Endothelial cell of umbilical vein (primary cell): Measurements from ENCODE around the gene TRMT6. TPM values are rescaled to one million over a fixed set of nuclear protein-coding genes. Genes with fewer than 3 reads are reported as not detected.

ENCODE experiments used
- BruUV-seq: library from RNA; stranded (reverse); fragments of 400-500 nt; replicated peaks from 2 replicates; lab custom pipeline; 2021; lab: Mats Ljungman, UMichigan
- CTCF ChIA-PET: fragments of 300-600, 350-600 bp; sonication (Branson Sonifier 250); formaldehyde crosslinking; loops from one replicate; lab custom pipeline; 2021; ENCODE audit warnings: antibody characterized with exemption, inconsistent platforms; lab: Charles Lee
- POLR2A ChIA-PET: fragments of 300-600, 350-600 bp; sonication (Branson Sonifier 250); formaldehyde crosslinking; loops from one replicate; lab custom pipeline; 2021; ENCODE audit warnings: antibody characterized with exemption, inconsistent platforms; lab: Charles Lee
- DNase-seq: peaks from one replicate; pipeline ENCODE4 v3.0.0-alpha.2; 2011; ENCODE audit warnings: low read depth, low spot score
- FAIRE-seq: peaks from 2 replicates; lab custom pipeline; 2011; peaks lifted over from hg19 to GRCh38; lab: Jason Lieb, UNC
- H2AFZ ChIP-seq: 2 replicates; pipeline ENCODE4 v1.6.0; 2012; ENCODE audit warnings: low read depth, low read length, control low read depth, inconsistent platforms
- H3K27ac ChIP-seq: 2 replicates; pipeline ENCODE4 v1.5.1; 2011; ENCODE audit warnings: low read depth, mild to moderate bottlenecking, control low read depth, low read length, moderate library complexity; ENCODE audit not compliant: insufficient read depth
- H3K27me3 ChIP-seq, 2 experiments: 2 replicates each; pipeline versions ENCODE4 v1.6.0 to v1.6.1; 2011; ENCODE audit warnings: low read length in 2 of 2, mixed read lengths in 1 of 2; ENCODE audit not compliant: control insufficient read depth in 2 of 2, insufficient read depth in 2 of 2
- H3K36me3 ChIP-seq, 2 experiments: 2 replicates in 1 of 2; 3 replicates in 1 of 2; pipeline ENCODE4 v1.5.1; 2011; ENCODE audit warnings: low read length in 2 of 2, mild to moderate bottlenecking in 1 of 2, moderate library complexity in 1 of 2; ENCODE audit not compliant: control insufficient read depth in 2 of 2, insufficient read depth in 2 of 2; ENCODE audit errors: extremely low read depth in 1 of 2
- H3K4me1 ChIP-seq: 3 replicates; pipeline ENCODE4 v1.5.1; 2011; ENCODE audit warnings: mild to moderate bottlenecking, low read length; ENCODE audit not compliant: control insufficient read depth, insufficient read depth; ENCODE audit errors: extremely low read depth
- H3K4me2 ChIP-seq: 2 replicates; pipeline ENCODE4 v1.6.1; 2011; ENCODE audit warnings: low read length, control low read depth, mixed read lengths; ENCODE audit not compliant: insufficient read depth
- H3K4me3 ChIP-seq, 3 experiments: fragments of 200-600 bp in 1 of 3; sonication (generic), shearing (Covaris generic) in 1 of 3; replicated peaks in 1 of 3; 2 replicates each; pipeline ENCODE4 v1.5.1; 2011 to 2016; ENCODE audit warnings: control low read depth in 3 of 3, low read length in 3 of 3, mild to moderate bottlenecking in 2 of 3, inconsistent platforms in 1 of 3, low read depth in 1 of 3, moderate library complexity in 1 of 3; ENCODE audit not compliant: insufficient read depth in 1 of 3
- H3K79me2 ChIP-seq: 2 replicates; pipeline ENCODE4 v1.6.0; 2012; ENCODE audit warnings: low read length, inconsistent platforms; ENCODE audit not compliant: control insufficient read depth, insufficient read depth
- H3K9ac ChIP-seq: replicated peaks from 2 replicates; pipeline ENCODE3; 2011; ENCODE audit warnings: low read length, control low read depth; ENCODE audit not compliant: insufficient read depth; ENCODE audit errors: extremely low read depth
- H3K9me1 ChIP-seq: replicated peaks from 3 replicates; pipeline ENCODE4 v1.6.0; 2011; ENCODE audit warnings: mild to moderate bottlenecking, low read length; ENCODE audit not compliant: control insufficient read depth, insufficient read depth; ENCODE audit errors: extremely low read depth
- H3K9me3 ChIP-seq: replicated peaks from 2 replicates; pipeline ENCODE4 v1.5.1; 2012; ENCODE audit warnings: low read length, inconsistent platforms; ENCODE audit not compliant: control insufficient read depth, insufficient read depth
- H4K20me1 ChIP-seq: replicated peaks from 2 replicates; pipeline ENCODE3; 2011; ENCODE audit warnings: mild to moderate bottlenecking, low read length; ENCODE audit not compliant: control insufficient read depth, insufficient read depth; ENCODE audit errors: extremely low read depth
- CTCF ChIP-seq, 2 donors: IDR thresholded peaks; 1 replicate in 1 of 2; 2 replicates in 1 of 2; pipeline ENCODE4 v1.5.1; 2011; ENCODE audit warnings: low read length in 2 of 2, mild to moderate bottlenecking in 2 of 2, moderate library complexity in 2 of 2, control low read depth in 1 of 2, inconsistent platforms in 1 of 2, low read depth in 1 of 2; ENCODE audit not compliant: insufficient read depth in 1 of 2; ENCODE audit errors: extremely low read depth in 1 of 2
- EZH2 ChIP-seq: IDR thresholded peaks from 2 replicates; pipeline ENCODE4 v1.6.1; 2012; ENCODE audit warnings: borderline replicate concordance, low read depth, mild to moderate bottlenecking, moderate library complexity, low read length, inconsistent platforms; ENCODE audit not compliant: severe bottlenecking
- FOS ChIP-seq: IDR thresholded peaks from 2 replicates; pipeline ENCODE4 v1.6.1; 2011; ENCODE audit warnings: mild to moderate bottlenecking, low read length, moderate library complexity, borderline replicate concordance; ENCODE audit not compliant: insufficient read depth
- GATA2 ChIP-seq: IDR thresholded peaks from 2 replicates; pipeline ENCODE4 v1.7.0; 2011; ENCODE audit warnings: low read depth, mild to moderate bottlenecking, moderate library complexity, mixed read lengths, low read length; ENCODE audit not compliant: insufficient read length, insufficient read depth
- JUN ChIP-seq: IDR thresholded peaks from 2 replicates; pipeline ENCODE4 v1.6.1; 2011; ENCODE audit warnings: borderline replicate concordance, low read depth; ENCODE audit not compliant: insufficient read length, insufficient read depth
- MAX ChIP-seq: IDR thresholded peaks from 2 replicates; pipeline ENCODE4 v1.6.1; 2011; ENCODE audit not compliant: insufficient read depth, insufficient read length
- MYC ChIP-seq: IDR thresholded peaks from one replicate; pipeline ENCODE4 v1.6.1; 2011; ENCODE audit warnings: mild to moderate bottlenecking, low read depth, low read length
- POLR2A ChIP-seq: IDR thresholded peaks from 2 replicates; pipeline ENCODE4 v1.6.1; 2012; ENCODE audit warnings: low read depth, mild to moderate bottlenecking, control low read depth, low read length
- POLR2AphosphoS5 ChIP-seq: IDR thresholded peaks from 2 replicates; pipeline ENCODE4 v1.6.1; 2012; ENCODE audit warnings: low read depth, mild to moderate bottlenecking, control low read depth, low read length, moderate library complexity; ENCODE audit not compliant: insufficient read depth
- dilution Hi-C: fragments of 300-500 bp; cut with MboI; formaldehyde crosslinking; loops from one replicate; pipeline ENCODE4 v1.15.0; 2019; ENCODE audit warnings: low sequenced_read_pairs; ENCODE audit not compliant: extremely low pct_ligation_motif_present
- intact Hi-C: fragments of 100-400 bp; cut with micrococcal nuclease; formaldehyde crosslinking; loops from one replicate; pipeline ENCODE4 v1.10.0; 2022
- polyA plus RNA-seq, 4 experiments: library from polyadenylated mRNA; depleted of rRNA in 3 of 4; stranded (reverse) in 3 of 4; unstranded in 1 of 4; fragments of >200 nt; gene quantifications; 2 replicates each; pipeline versions ENCODE4 v1.2.1 to v1.2.3, GENCODE V29; 2011 to 2012; ENCODE audit warnings: missing spikeins in 1 of 4
- total RNA-seq: library from RNA; stranded (reverse); gene quantifications from 2 replicates; pipeline ENCODE4 v1.2.3, GENCODE V29; 2021

Gene TRMT6
- total and polyA plus RNA-seq, 2 donors (not counting 3 experiments of a cell fraction or from before 2014, with no cell fraction given): 4.1 to 12.0 TPM

GRCh38 chr20:5932796-5933195, 17.5 kb downstream of the TRMT6 start:
- Histone ChIP-seq H3K27ac (no peak overlapping the region), H3K4me1 (no peaks in the 10 kb centered on the region), H3K9me3 (no peaks in the 10 kb centered on the region), H4K20me1 (no peaks in the 10 kb centered on the region), H3K9ac (no peak overlapping the region), H3K79me2 (no peaks in the 10 kb centered on the region), H2AFZ (no peak overlapping the region), H3K4me2 (no peak overlapping the region), H3K4me3 (no peak overlapping the region), H3K27me3 (peaks cover 2 to 8% of the 10 kb centered on the region in 2 experiments), H3K36me3 (peaks cover 0 to under 1% of the 10 kb centered on the region in 2 experiments), H3K9me1 (no peaks in the 10 kb centered on the region)
- FAIRE-seq: no peak
- TF ChIP-seq MAX: no peak
- TF ChIP-seq JUN: no peak
- no peak for TF ChIP-seq MYC
- TF ChIP-seq POLR2AphosphoS5: no peak
- TF ChIP-seq POLR2A: no peak
- no peak for TF ChIP-seq EZH2
- CTCF ChIA-PET: interaction anchor here (0.8 to 2.8 kb wide), 7 partner anchors 10 to 404 kb away, joined by 3 to 20 read pairs (median 4); no protein-coding TSS in a partner anchor
- dilution Hi-C loops (no loop called here), intact Hi-C loops (loop anchor here (5.0 kb wide), 1 partner anchor 365 kb away; no protein-coding TSS in a partner anchor)
- no TSS peak for BruUV-seq
- DNase-seq: no peak
- POLR2A ChIA-PET: no interaction called here

GRCh38 chr20:5931411-5931810, 18.9 kb downstream of the TRMT6 start:
- H3K9ac ChIP-seq: no peak overlapping the region
- no TSS peak for BruUV-seq
- intact Hi-C loops: loop anchor here (5.0 kb wide), 1 partner anchor 364 kb away; no protein-coding TSS in a partner anchor

More at GRCh38 chr20:5931411-5931810, 18.9 kb downstream of the TRMT6 start:
- Histone ChIP-seq H2AFZ (no peak overlapping the region), H3K4me1 (no peaks in the 10 kb centered on the region), H3K79me2 (no peaks in the 10 kb centered on the region), H4K20me1 (no peaks in the 10 kb centered on the region), H3K4me3 (no peak overlapping the region), H3K9me1 (no peaks in the 10 kb centered on the region), H3K9me3 (no peaks in the 10 kb centered on the region), H3K27ac (no peak overlapping the region), H3K36me3 (no peaks in the 10 kb centered on the region), H3K4me2 (no peak overlapping the region), H3K27me3 (peaks cover 6 to 8% of the 10 kb centered on the region in 2 experiments)
- dilution Hi-C loops: no loop called here
- ChIA-PET POLR2A (no interaction called here), CTCF (interaction anchor here (0.8 to 2.8 kb wide), 2 partner anchors 36 to 402 kb away, joined by 3 to 20 read pairs; no protein-coding TSS in a partner anchor)
- FAIRE-seq (no peak), DNase-seq (no peak)
- no peak for TF ChIP-seq CTCF (IDR thresholded peaks at IDR 0.05; ENCODE audit: extremely low read depth in 1 of 2, insufficient read depth in 1 of 2, low read depth in 1 of 2, low read length in 2 of 2)
- TF ChIP-seq GATA2: no peak
- no peak for TF ChIP-seq JUN
- no peak for TF ChIP-seq FOS
- TF ChIP-seq EZH2: no peak
- TF ChIP-seq POLR2A: no peak
- TF ChIP-seq MAX: no peak
- no peak for TF ChIP-seq MYC
- no peak for TF ChIP-seq POLR2AphosphoS5
